Measurements from ENCODE around the gene MRPL10. TPM values are rescaled to one million over a fixed set of nuclear protein-coding genes. Genes with fewer than 3 reads are reported as not detected.
A peak's percentile ranks its signal among the peaks of the same experiment; 100 is the strongest.

The MRPL10 gene
- total RNA-seq, 1 experiment from 2014 or later = 63.8 TPM

DNA sequence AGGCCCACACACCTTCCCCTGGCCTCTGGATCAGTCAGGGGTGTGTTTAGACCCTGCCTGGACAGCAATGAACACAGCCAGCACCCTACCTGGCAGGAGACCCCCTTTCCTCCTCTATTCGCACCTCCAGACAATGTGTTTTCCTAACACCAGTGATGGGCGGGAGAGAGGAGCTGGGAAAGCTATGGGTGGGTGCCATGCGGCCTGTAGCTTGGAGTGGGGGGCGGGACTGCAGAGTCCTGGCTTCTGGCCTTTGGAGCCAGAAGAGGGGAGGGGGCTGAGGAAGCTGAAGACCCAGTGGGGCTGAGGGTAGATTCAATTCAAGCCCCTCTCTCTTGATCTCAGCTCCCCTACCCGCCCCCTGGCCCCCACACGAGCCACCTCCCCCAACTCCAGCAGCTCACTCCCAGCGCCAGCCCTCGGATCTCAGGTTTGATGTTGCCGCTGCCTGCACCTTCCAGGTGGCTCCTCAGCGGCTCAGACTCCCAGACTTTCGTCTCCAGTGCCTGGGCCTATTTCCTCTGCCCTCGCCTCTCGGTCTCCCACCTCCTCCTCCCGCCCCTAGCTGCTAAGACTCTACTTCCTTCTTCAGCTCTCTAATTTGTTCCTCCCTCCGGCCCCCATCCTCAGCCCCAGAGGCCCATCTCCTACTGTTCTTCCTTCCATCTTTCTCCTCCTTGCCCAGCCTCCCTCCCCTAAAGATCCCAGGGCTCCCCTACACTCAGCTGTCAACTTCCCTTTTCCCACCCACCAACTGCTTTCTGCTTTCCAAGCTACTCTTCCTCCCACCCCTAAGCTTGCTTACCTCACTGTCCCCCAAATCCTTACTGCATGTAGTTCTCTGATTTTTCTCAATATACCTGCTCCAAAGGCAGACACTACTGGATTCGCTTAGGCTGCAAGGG lies 26.5 kb upstream of the MRPL10 start:
- Histone ChIP-seq H2AFZ (no peak overlapping the region), H3K79me2 (ENCODE audit: low read depth) (no peaks in the 10 kb centered on the region), H3K4me2 (no peak overlapping the region), H4K20me1 (ENCODE audit: insufficient read depth) (no peaks in the 10 kb centered on the region), H3K4me3 (no peak overlapping the region), H3K36me3 (ENCODE audit: low read depth) (no peaks in the 10 kb centered on the region), H3K27me3 (ENCODE audit: insufficient read depth, low read depth) (no peaks in the 10 kb centered on the region), H3K4me1 (replicated peaks; ENCODE audit: insufficient read depth) (peaks cover 23% of the 10 kb centered on the region), H3K27ac (no peak overlapping the region), H3K9me2 (ENCODE audit: insufficient read depth) (no peaks in the 10 kb centered on the region), H3F3A (ENCODE audit: insufficient read depth, low read depth) (peaks cover 9% of the 10 kb centered on the region), H3K9me3 (ENCODE audit: insufficient read depth, low read depth) (no peaks in the 10 kb centered on the region)
- ChIA-PET POLR2A (ENCODE audit: unreplicated experiment) (no interaction called here), CTCF (no interaction called here)
- intact Hi-C loops (cut with micrococcal nuclease; ENCODE audit: unreplicated experiment) = no loop called here
- DNase-seq = no peak
- BruUV-seq (replicated peaks) = no TSS peak
- TF ChIP-seq, protein P1, sequence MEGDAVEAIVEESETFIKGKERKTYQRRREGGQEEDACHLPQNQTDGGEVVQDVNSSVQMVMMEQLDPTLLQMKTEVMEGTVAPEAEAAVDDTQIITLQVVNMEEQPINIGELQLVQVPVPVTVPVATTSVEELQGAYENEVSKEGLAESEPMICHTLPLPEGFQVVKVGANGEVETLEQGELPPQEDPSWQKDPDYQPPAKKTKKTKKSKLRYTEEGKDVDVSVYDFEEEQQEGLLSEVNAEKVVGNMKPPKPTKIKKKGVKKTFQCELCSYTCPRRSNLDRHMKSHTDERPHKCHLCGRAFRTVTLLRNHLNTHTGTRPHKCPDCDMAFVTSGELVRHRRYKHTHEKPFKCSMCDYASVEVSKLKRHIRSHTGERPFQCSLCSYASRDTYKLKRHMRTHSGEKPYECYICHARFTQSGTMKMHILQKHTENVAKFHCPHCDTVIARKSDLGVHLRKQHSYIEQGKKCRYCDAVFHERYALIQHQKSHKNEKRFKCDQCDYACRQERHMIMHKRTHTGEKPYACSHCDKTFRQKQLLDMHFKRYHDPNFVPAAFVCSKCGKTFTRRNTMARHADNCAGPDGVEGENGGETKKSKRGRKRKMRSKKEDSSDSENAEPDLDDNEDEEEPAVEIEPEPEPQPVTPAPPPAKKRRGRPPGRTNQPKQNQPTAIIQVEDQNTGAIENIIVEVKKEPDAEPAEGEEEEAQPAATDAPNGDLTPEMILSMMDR (conservative IDR thresholded peaks at IDR 0.05) = no peak
- TF ChIP-seq EZH2 (IDR thresholded peaks at IDR 0.05; ENCODE audit: low read depth) = no peak

DNA sequence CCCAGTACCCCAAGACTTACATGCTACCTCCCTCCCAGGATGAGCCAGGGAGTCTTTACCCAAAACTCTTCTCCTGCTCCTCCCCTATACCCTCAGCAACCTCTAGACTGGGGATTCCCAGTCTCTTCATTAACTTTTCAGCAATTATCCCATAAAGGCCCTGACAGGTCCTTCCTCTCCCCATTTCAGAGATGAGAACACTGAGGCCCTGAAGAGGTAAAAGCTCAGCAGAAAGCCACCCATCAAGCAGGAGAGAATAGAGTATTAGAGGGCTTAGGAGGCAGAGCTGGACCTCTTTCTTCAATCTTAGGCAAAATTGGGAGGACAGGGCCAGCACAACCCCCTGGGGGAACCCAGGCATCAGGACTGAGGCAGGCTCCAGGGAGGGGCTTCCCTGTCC lies 25.5 kb upstream of the MRPL10 start:
- H3K36me3 ChIP-seq (ENCODE audit: low read depth) = no peaks in the 10 kb centered on the region
- TF ChIP-seq, protein P1 (conservative IDR thresholded peaks at IDR 0.05) = no peak
- no peak for TF ChIP-seq EZH2 (IDR thresholded peaks at IDR 0.05; ENCODE audit: low read depth)
- no peak overlapping the region for H3K4me3 ChIP-seq
- no peaks in the 10 kb centered on the region for H3F3A ChIP-seq (ENCODE audit: insufficient read depth, low read depth)
- no peaks in the 10 kb centered on the region for H3K9me3 ChIP-seq (ENCODE audit: insufficient read depth, low read depth)
- POLR2A ChIA-PET (ENCODE audit: unreplicated experiment) = no interaction called here
- H4K20me1 ChIP-seq (ENCODE audit: insufficient read depth) = no peaks in the 10 kb centered on the region
- no TSS peak for BruUV-seq (replicated peaks)
- H3K4me2 ChIP-seq = peak overlapping the region; percentile 23; the same call in 1 of the 2 replicates
- CTCF ChIA-PET = no interaction called here
- H3K9me2 ChIP-seq (ENCODE audit: insufficient read depth) = no peaks in the 10 kb centered on the region
- H2AFZ ChIP-seq = no peak overlapping the region
- H3K79me2 ChIP-seq (ENCODE audit: low read depth) = no peaks in the 10 kb centered on the region
- intact Hi-C loops (cut with micrococcal nuclease; ENCODE audit: unreplicated experiment) = no loop called here
- no peaks in the 10 kb centered on the region for H3K27me3 ChIP-seq (ENCODE audit: insufficient read depth, low read depth)
- H3K4me1 ChIP-seq (replicated peaks; ENCODE audit: insufficient read depth) = peaks cover 14% of the 10 kb centered on the region
- no peak overlapping the region for H3K27ac ChIP-seq
- no peak for DNase-seq

DNA sequence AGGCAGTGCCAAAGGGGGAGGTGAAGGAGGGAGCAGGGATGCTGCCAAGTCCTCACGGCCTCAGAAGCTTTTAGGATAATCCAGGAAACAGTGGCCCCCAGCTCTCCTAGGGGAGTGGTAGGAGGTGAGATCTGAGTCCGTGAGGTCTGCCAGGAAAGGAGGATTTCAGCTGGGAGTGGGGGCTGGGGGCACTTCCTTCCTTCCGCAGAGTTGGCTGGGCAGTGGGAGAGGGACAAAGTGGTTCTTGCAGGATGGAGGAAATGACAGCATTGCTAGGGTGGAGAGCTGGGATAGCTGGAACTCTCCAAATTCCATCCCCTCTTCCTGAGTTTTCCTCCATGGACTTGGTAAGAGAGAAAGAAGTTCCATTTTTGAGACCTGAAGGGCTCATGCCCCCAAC lies 24.4 kb upstream of the MRPL10 start:
- Histone ChIP-seq H2AFZ (no peak overlapping the region), H3K4me2 (no peak overlapping the region), H3K36me3 (ENCODE audit: low read depth) (no peaks in the 10 kb centered on the region), H3K27ac (no peak overlapping the region), H3K4me3 (no peak overlapping the region), H3F3A (ENCODE audit: insufficient read depth, low read depth) (no peaks in the 10 kb centered on the region), H3K9me3 (ENCODE audit: insufficient read depth, low read depth) (no peaks in the 10 kb centered on the region), H3K79me2 (ENCODE audit: low read depth) (peaks cover 1% of the 10 kb centered on the region), H3K9me2 (ENCODE audit: insufficient read depth) (no peaks in the 10 kb centered on the region), H4K20me1 (ENCODE audit: insufficient read depth) (no peaks in the 10 kb centered on the region), H3K27me3 (ENCODE audit: insufficient read depth, low read depth) (no peaks in the 10 kb centered on the region), H3K4me1 (replicated peaks; ENCODE audit: insufficient read depth) (peaks cover 10% of the 10 kb centered on the region)
- POLR2A ChIA-PET (ENCODE audit: unreplicated experiment) = no interaction called here
- TF ChIP-seq, protein P1 (conservative IDR thresholded peaks at IDR 0.05) = no peak
- TF ChIP-seq EZH2 (IDR thresholded peaks at IDR 0.05; ENCODE audit: low read depth) = no peak
- CTCF ChIA-PET = no interaction called here
- intact Hi-C loops (cut with micrococcal nuclease; ENCODE audit: unreplicated experiment) = no loop called here
- no TSS peak for BruUV-seq (replicated peaks)
- DNase-seq = no peak

Measured in PC-9 (cell line).